Measurements from ENCODE around the gene PALM3. TPM values are rescaled to one million over a fixed set of nuclear protein-coding genes. Genes with fewer than 3 reads are reported as not detected.

PALM3 gene
- total RNA-seq, 1 donor from 2014 or later = 6.7 TPM

DNA sequence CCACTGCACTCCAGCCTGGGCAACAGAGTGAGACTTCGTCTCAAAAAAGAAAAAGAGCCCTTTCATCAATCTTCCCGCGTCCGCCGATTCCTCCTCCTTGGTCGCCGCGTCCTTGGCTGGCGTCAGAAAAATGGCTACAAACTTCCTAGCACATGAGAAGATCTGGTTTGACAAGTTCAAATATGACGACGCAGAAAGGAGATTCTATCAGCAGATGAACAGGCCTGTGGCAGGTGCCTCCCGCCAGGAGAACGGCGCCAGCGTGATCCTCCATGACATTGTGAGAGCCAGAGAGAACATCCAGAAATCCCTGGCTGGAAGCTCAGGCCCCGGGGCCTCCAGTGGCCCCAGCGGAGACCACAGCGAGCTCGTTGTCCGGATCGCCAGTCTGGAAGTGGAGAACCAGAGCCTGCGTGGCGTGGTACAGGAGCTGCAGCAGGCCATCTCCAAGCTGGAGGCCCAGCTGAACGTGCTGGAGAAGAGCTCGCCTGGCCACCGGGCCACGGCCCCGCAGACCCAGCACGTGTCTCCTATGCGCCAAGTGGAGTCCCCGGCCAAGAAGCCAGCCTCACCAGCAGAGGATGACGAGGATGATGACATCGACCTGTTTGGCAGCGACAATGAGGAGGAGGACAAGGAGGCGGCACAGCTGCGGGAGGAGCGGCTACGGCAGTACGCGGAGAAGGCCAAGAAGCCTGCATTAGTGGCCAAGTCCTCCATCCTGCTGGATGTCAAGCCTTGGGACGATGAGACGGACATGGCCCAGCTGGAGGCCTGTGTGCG lies 8.6 kb upstream of the PALM3 start:
- Mint-ChIP-seq H3K4me3 (ENCODE audit: unreplicated experiment) (no peak overlapping the region), H3K27ac (ENCODE audit: unreplicated experiment) (no peak overlapping the region), H3K27me3 (ENCODE audit: unreplicated experiment) (peaks cover 12% of the 10 kb centered on the region)

DNA sequence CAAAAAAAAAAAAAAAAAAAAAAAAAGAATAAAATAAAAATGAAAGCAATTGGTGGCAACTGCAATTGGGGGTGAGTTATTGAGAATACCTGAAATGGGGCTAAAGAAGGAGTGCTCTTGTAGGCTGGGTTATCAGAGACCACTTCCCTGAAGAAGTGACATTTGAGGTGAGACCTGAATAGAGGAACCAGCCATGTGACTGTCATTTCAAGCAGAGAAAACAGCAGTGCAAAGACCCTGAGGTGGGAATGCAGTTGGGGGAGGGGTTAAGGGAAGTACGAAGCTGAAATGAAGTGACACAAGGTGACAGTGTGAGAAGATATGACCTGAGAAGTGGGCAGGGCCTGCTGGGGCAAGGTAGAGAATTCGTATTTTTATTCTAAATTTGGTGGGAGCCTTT lies 4.3 kb upstream of the PALM3 start:
- DNase-seq = no peak
- TF ChIP-seq, protein P1, sequence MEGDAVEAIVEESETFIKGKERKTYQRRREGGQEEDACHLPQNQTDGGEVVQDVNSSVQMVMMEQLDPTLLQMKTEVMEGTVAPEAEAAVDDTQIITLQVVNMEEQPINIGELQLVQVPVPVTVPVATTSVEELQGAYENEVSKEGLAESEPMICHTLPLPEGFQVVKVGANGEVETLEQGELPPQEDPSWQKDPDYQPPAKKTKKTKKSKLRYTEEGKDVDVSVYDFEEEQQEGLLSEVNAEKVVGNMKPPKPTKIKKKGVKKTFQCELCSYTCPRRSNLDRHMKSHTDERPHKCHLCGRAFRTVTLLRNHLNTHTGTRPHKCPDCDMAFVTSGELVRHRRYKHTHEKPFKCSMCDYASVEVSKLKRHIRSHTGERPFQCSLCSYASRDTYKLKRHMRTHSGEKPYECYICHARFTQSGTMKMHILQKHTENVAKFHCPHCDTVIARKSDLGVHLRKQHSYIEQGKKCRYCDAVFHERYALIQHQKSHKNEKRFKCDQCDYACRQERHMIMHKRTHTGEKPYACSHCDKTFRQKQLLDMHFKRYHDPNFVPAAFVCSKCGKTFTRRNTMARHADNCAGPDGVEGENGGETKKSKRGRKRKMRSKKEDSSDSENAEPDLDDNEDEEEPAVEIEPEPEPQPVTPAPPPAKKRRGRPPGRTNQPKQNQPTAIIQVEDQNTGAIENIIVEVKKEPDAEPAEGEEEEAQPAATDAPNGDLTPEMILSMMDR (IDR thresholded peaks at IDR 0.05; ENCODE audit: partially characterized antibody, unreplicated experiment) = no peak
- H3K27ac Mint-ChIP-seq (ENCODE audit: unreplicated experiment) = no peak overlapping the region
- H3K4me3 Mint-ChIP-seq (ENCODE audit: unreplicated experiment) = no peak overlapping the region
- H3K36me3 Mint-ChIP-seq (ENCODE audit: unreplicated experiment) = no peaks in the 10 kb centered on the region
- peaks cover 1% of the 10 kb centered on the region for H3K9me3 Mint-ChIP-seq (ENCODE audit: unreplicated experiment)
- peaks cover 2% of the 10 kb centered on the region for H3K27me3 Mint-ChIP-seq (ENCODE audit: unreplicated experiment)
- H3K4me1 Mint-ChIP-seq (ENCODE audit: low read depth, unreplicated experiment) = no peaks in the 10 kb centered on the region

More for the DNA sequence above, 8.6 kb upstream of the PALM3 start:
- Mint-ChIP-seq H3K4me1 (ENCODE audit: low read depth, unreplicated experiment) (no peaks in the 10 kb centered on the region), H3K36me3 (ENCODE audit: unreplicated experiment) (no peaks in the 10 kb centered on the region), H3K9me3 (ENCODE audit: unreplicated experiment) (peaks cover 3% of the 10 kb centered on the region)
- TF ChIP-seq, protein P1 (IDR thresholded peaks at IDR 0.05; ENCODE audit: partially characterized antibody, unreplicated experiment) = no peak
- DNase-seq = no peak

GRCh38 chr19:14063105-14063504 lies 1.2 kb upstream of the PALM3 start:
- TF ChIP-seq, protein P1 (IDR thresholded peaks at IDR 0.05; ENCODE audit: partially characterized antibody, unreplicated experiment) = no peak
- DNase-seq = no peak
- no peak overlapping the region for H3K27ac Mint-ChIP-seq (ENCODE audit: unreplicated experiment)
- peaks cover 2% of the 10 kb centered on the region for H3K4me1 Mint-ChIP-seq (ENCODE audit: low read depth, unreplicated experiment)
- H3K4me3 Mint-ChIP-seq (ENCODE audit: unreplicated experiment) = no peak overlapping the region
- peaks cover 8% of the 10 kb centered on the region for H3K27me3 Mint-ChIP-seq (ENCODE audit: unreplicated experiment)
- H3K36me3 Mint-ChIP-seq (ENCODE audit: unreplicated experiment) = no peaks in the 10 kb centered on the region
- H3K9me3 Mint-ChIP-seq (ENCODE audit: unreplicated experiment) = no peaks in the 10 kb centered on the region

GRCh38 chr19:14062558-14062855 lies 631 bp upstream of the PALM3 start:
- H3K27me3 Mint-ChIP-seq (ENCODE audit: unreplicated experiment) = peaks cover 11% of the 10 kb centered on the region
- no peaks in the 10 kb centered on the region for H3K36me3 Mint-ChIP-seq (ENCODE audit: unreplicated experiment)
- no peak overlapping the region for H3K4me3 Mint-ChIP-seq (ENCODE audit: unreplicated experiment)
- no peaks in the 10 kb centered on the region for H3K9me3 Mint-ChIP-seq (ENCODE audit: unreplicated experiment)
- TF ChIP-seq, protein P1 (IDR thresholded peaks at IDR 0.05; ENCODE audit: partially characterized antibody, unreplicated experiment) = no peak
- no peak overlapping the region for H3K27ac Mint-ChIP-seq (ENCODE audit: unreplicated experiment)
- DNase-seq = no peak
- peaks cover 3% of the 10 kb centered on the region for H3K4me1 Mint-ChIP-seq (ENCODE audit: low read depth, unreplicated experiment)

- peaks cover 3% of the 10 kb centered on the region for H3K4me1 Mint-ChIP-seq (ENCODE audit: low read depth, unreplicated experiment)
- no peak overlapping the region for H3K27ac Mint-ChIP-seq (ENCODE audit: unreplicated experiment)
- no peak overlapping the region for H3K4me3 Mint-ChIP-seq (ENCODE audit: unreplicated experiment)
- peaks cover 2% of the 10 kb centered on the region for H3K9me3 Mint-ChIP-seq (ENCODE audit: unreplicated experiment)
- TF ChIP-seq, protein P1 (IDR thresholded peaks at IDR 0.05; ENCODE audit: partially characterized antibody, unreplicated experiment) = no peak
- no peak for DNase-seq
- H3K27me3 Mint-ChIP-seq (ENCODE audit: unreplicated experiment) = peaks cover 11% of the 10 kb centered on the region
- H3K36me3 Mint-ChIP-seq (ENCODE audit: unreplicated experiment) = no peaks in the 10 kb centered on the region
These were observed 661 bp downstream of the PALM3 start for GRCh38 chr19:14061081-14061749.
